Astrocyte of the hippocampus (primary cell): Measurements from ENCODE around the gene RASAL1.

Experiments
- DNase-seq: peaks from one replicate; pipeline ENCODE4 v3.0.0; 2011; ENCODE audit warnings: low read depth, low spot score

The RASAL1 gene

GRCh38 chr12:113058553-113058952 is 77.0 kb downstream of the RASAL1 start:
- no peak for DNase-seq

DNA sequence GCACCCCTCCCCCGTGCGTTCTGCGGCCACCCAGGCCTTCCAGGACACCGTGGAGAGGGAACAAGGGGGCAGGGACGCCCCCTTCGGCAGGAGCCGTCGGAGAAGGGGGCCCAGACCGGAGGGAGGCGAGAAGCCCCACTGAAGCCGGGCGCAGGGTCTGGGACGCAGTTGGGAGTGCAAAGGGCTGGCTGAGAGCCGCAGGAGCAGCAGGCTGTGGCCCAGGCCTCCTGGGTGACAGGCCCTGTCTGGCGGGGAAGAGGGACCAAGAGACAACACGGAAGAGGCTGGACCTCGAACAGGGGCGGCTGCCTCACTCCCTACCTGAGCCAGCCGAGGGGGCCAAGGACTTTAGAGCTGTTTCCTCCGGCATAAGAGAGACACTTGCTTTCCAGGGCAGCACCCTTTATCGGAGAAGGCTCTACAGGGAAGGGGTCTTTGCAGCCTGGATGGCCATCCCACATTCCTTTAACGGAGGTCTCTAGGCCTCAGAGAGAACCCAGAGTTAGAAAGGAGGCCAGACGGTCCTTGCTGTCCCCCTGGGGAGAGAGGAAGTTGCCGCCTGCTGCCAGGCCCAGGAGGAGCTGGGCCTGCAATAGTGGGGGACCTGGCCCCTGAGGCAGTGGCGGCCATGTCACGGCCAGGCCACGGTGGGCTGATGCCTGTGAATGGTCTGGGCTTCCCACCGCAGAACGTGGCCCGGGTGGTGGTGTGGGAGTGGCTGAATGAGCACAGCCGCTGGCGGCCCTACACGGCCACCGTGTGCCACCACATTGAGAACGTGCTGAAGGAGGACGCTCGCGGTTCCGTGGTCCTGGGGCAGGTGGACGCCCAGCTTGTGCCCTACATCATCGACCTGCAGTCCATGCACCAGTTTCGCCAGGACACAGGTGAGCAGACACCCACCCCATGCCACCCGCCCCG is 77.7 kb downstream of the RASAL1 start:
- no peak for DNase-seq

DNA sequence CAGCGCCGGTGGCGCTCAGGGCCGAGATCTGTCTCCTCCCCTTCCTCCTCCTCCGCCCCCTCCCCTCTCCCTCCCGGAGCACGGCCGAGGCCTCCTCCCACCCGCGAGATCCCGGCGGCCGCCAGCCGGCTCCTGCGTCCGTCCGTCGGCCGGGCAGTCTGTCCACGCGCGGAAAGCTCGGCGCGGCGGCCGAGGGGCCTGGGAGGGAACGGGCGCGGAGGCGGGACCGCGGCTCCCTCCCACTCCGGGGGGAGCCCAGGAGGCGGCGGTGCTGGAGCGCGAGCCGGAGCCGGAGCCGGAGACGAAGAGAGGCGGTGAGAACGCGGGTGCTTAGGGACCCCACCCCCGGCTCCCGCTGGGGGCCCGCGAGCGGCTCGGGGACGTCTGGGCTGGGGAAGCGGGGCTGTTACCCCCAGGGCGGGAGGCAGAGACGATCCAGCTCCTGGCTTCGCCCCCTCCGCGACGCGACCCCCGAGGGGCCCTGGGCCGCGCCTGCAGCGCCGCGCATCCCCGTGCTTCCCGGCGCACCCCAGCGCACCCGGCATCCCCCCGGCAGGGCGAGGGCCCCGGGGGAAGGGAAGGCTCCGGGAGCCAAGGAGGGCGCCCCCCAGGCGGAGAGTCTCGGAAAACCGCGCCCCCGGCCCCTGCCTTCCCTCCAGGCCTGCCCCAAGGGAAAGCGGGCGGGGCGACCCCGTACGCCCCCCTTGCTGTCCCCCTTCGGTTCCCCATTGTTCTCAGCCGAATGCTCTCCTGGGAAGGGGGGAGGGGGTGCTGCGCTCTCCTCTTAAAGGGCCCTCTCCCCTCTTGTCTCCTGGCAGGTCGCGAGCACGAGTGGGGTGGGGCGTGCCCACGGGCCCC is 78.7 kb downstream of the RASAL1 start, which contains the start of gene DTX1:
TSS of gene DTX1 (plus strand) at position 100 of the 858 bp plus-strand sequence. CDS start 1,463 bp downstream, outside the sequence.
- DNase-seq: peak; percentile 47

GRCh38 chr12:113056381-113056630 is 79.3 kb downstream of the RASAL1 start:
- no peak for DNase-seq

DNA sequence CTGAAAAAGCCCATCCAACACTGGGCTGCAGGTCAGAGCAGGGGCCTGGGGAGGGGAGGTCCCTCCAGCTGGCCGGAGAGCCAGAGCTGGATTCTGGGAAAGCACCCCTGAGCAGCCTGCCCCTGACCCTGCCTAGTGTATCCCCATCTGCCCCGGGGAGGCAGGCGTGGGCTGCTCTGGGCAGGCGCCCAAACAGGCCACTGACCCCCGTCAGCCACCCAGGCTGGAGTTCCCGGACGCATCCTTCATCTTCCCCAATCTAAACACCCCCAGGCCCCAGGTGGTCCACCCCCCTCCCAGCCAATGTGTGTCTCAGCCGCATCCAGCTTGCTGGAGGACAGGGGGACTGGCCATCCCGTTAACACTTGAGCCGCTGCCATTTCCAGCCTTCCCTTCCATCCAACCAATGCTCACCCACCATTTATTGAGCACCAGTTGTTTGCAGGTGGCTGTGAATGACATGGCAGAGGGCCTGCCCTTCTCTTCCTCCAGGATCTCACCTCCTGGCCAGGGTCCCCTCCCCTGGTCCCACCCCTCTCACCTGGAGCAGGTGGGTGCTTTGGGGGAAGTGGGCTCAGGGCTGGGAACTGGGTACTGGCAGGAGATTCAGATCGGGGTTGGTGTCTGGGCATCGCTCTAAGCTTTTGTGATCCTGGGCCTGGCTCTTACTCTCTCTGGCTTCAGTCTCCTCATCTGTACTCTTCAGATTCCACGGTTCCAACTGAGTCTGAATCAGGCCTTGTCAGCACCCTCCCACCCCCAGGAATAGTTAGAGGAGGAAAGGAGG is 79.8 kb downstream of the RASAL1 start:
- DNase-seq: no peak

GRCh38 chr12:113054948-113055486 is 80.5 kb downstream of the RASAL1 start:
- DNase-seq: no peak

DNA sequence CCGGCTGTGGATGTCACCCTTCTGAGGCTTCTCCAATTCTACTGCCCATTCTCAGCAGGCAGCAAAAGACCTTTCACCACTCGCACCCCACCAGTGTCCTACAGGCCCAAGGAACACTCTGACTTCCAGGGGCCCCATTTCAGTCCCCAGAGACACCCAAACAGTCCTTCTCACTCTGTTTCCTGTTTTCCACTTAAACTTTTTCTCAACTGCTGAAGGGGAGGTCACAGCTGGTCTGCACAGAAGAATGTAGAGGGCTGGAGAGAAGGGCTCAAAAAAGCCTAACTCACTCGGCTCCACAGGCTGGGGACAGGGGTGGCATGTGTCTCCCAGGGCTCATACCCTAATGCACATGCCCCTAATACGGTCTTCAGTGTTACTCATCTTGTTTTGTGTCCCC is 83.2 kb downstream of the RASAL1 start:
- DNase-seq: no peak

GRCh38 chr12:113051759-113052158 is 83.8 kb downstream of the RASAL1 start:
- no peak for DNase-seq

DNA sequence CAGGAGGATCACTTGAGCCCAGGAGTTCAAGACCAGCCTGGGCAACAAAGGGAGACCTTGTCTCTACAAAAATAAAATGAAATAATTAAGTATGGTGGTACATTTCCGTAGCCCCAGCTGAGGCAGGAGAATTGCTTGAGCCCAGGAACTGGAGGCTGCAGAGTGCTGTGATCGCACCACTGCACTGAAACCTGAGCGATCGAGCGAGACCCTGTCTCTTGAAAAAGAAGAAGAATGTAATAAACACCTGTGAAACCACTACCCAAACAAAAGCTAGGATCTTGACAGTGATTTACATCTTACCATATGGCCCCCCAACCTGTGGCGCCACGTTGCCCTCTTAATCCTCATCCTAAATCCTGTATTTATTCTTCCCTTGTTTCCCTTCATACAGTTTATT is 84.8 kb downstream of the RASAL1 start:
- DNase-seq: no peak

DNA sequence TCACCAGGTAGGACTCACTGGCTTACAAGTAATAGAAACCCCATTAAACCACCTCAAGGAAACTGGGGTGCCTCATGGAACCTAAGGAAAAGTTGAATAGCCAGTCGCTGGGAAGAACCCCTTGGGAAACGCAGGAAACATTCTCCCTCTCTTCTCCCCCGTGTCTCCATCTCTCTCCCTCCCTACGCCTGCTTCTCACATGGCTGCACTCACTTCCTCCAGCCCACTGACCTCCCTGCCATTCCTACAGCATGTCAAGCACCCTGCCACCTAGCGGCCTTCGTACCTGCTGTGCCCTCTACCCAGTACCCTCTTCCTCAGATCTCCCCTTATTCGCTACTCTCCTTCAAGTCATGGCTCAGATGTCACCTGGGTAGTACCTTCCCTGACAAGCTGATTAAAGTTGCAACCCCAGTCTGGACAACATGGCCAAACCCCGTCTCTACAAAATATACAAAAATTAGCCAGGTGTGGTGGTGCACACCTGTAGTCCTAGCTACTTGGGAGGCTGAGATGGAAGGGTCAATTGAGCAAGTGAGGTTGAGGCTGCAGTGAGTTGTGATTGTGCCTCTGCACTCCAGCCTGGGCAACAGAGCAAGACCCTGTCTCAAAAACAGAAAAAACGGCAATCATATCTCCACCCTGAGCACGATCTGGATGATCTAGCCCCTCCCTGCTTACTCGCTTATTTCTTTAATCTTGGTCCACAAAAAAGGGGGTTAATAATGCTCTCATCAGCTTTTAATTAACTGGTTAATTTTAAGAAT is 85.4 kb downstream of the RASAL1 start:
- DNase-seq: peak; percentile 31
